GM12864 (cell line): ENCODE results near the gene GRIN2C.

Source experiments
- DNase-seq: peaks from one replicate; pipeline ENCODE4 v3.0.0-alpha.2; 2011; ENCODE audit warnings: low read depth
- H3K4me3 ChIP-seq: 2 replicates; pipeline ENCODE4 v1.5.1; 2011; ENCODE audit warnings: mild to moderate bottlenecking, low read depth, low read length, control low read depth
- TF ChIP-seq, protein P1 (sequence below): IDR thresholded peaks from 2 replicates; pipeline ENCODE4 v1.5.1; 2011; ENCODE audit warnings: low read depth, mild to moderate bottlenecking, moderate library complexity, low read length, control low read depth, inconsistent platforms; ENCODE audit errors: missing control alignments

GRIN2C gene

DNA sequence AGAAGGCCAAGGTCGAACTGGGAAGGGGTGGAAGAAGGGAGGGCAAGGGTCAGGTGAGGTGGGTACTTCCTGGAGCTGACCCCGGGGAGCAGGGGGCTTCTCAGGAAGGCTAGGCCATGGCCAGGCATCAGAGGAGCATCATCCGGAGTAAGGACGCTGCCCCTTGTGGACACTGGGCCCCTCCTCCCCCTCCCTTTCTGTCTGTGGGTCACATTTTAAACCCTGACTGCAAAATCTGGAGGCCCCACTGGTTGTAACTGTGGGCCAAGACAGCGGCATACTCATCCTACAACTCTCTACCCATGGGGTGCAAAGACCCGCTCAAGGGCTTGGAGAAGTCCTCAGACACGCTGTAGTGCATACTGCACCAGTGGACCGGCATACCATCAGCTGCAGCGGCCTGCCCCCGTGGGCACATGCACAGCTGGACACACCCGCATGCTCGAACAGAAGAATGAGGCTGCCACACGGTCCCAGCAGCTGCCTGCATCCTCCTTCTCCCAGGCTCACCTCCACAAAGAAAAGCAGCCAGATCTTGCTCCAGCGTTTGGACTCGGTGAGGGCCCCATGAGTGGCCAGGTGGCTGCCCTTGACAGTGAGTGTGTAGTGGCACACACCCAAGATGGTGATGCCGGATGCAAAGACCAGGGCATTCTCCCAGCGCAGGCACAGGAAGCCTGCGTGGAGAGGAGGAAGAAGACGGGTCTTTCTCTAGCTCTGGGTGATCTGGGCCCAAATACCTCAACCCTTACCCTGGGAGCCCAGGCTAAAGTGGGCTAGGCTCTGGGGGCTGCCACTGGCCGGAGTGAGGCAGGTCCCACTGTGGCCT lies 32.5 kb upstream of the GRIN2C start:
- TF ChIP-seq, protein P1, sequence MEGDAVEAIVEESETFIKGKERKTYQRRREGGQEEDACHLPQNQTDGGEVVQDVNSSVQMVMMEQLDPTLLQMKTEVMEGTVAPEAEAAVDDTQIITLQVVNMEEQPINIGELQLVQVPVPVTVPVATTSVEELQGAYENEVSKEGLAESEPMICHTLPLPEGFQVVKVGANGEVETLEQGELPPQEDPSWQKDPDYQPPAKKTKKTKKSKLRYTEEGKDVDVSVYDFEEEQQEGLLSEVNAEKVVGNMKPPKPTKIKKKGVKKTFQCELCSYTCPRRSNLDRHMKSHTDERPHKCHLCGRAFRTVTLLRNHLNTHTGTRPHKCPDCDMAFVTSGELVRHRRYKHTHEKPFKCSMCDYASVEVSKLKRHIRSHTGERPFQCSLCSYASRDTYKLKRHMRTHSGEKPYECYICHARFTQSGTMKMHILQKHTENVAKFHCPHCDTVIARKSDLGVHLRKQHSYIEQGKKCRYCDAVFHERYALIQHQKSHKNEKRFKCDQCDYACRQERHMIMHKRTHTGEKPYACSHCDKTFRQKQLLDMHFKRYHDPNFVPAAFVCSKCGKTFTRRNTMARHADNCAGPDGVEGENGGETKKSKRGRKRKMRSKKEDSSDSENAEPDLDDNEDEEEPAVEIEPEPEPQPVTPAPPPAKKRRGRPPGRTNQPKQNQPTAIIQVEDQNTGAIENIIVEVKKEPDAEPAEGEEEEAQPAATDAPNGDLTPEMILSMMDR = no peak
- H3K4me3 ChIP-seq = no peak overlapping the region
- no peak for DNase-seq

DNA sequence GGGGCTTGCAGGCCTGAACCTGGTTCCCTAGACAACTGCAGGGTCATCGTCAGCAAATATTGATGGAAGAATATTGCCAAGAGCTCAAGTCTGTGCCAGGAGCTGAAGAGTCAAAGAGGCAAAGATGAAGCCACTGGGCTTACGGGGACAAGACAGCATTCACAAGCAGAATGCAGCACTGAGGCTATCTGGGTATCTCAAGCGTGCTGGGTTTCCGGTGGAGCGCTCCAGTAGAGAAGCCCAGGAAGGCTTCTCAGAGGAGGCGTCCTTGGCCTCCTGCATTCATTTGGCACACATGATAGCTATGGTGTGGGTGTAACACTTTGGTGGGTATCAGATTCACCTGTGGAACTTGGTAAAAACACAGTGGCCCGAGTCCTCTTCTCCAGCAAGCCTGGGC lies 30.9 kb upstream of the GRIN2C start:
- TF ChIP-seq, protein P1 = no peak
- H3K4me3 ChIP-seq = no peak overlapping the region
- no peak for DNase-seq

DNA sequence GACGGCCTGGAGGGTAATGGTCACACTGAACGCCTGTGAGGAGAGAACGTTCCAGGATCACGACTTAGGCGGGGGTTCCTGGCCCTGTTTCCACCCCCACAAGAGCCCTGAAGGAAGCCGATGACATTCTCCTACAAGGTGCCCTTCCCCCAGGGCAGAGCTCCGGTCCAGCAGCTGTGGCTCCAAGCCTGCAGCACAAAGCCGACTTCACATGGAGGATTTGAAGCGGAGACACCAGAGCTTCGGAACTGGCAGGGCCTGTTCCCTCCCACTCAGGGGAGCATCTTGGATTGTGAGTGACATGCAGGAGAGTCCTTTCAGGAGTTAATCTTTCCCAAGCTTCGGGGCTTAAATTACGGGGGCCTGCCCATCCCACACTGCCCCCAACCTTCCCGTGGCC lies 28.8 kb upstream of the GRIN2C start:
- TF ChIP-seq, protein P1 = no peak
- H3K4me3 ChIP-seq = no peak overlapping the region
- no peak for DNase-seq

DNA sequence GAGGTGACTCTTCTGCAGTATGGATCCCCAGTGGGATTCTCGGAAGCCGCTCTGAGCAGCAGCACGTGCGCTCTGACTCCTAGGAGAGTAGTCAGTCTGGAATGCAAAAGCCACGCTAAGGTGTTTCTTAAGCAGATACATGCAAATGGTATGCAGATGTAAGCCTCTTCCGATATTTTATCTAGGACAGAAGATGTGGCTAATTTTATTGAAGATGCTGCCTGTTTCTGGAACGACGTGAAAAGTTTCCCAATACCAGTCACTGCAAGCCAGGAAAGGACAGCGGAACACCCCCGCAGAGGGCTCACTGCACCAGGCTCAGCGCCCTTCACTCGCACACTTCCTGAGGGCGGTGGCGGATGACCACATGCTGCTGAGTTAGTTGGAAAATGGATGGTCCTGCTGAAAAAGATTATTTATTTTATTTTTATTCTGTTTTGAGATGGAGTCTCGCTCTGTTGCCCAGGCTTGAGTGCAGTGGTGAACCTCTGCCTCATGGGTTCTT lies 23.6 kb upstream of the GRIN2C start:
- no peak for DNase-seq
- no peak overlapping the region for H3K4me3 ChIP-seq
- TF ChIP-seq, protein P1 = no peak

DNA sequence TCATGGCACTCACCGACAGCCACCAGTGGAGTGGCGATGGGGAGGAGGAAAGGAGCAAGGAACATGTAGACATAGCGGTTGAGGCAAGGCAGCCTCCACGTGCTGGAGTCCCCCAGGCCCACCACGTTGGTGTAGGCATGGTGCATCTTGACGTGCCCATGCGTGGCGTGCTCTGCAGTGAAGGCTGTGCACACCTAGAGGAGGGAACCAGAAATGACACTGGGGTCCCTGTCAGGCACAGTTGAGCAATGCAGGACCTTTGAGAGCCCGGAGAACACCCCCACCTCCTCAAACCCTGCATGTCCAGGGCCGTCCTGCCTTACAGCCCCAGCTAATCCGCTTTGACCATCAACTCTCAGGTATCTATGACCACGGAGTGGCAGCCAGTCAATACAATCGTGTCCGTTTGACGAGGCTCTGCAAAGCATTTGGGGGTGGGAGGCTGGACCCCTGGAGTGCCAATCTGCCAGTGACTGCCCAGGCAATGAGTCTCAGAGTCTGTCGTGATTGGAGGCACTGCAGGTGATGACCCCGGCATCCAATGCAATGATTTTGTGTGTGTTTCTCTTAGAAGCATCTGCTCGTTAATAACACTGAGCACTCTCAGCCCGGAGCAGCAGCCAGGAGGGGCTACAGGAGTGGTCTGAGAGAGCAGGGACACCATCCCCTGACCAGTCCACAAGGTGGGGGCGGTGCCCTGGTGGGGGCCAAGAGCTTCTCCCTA lies 23.0 kb upstream of the GRIN2C start:
- TF ChIP-seq, protein P1 = no peak

DNA sequence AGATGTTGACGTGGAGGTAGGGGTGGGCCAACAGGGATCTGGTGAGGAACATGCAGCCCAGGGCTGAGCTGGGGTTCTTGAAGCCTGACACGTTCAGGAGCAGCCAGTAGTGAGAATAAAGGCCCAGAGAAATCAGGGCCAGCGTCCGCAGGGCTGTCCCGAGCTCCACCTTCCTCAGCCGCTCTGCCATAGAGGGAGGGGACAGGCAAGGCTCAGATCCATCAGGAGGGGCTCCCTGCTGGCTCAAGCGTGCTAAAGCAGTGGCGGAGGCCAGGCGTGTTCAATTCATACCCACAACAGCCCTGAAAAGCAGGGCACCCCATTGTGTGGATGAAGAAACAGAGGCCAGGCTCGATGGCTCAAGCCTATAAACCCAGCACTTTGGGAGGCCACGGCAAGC lies 21.4 kb upstream of the GRIN2C start:
- no peak overlapping the region for H3K4me3 ChIP-seq
- TF ChIP-seq, protein P1 = no peak

More for the DNA sequence above, 23.0 kb upstream of the GRIN2C start:
- no peak overlapping the region for H3K4me3 ChIP-seq
- DNase-seq = no peak

More for the DNA sequence above, 21.4 kb upstream of the GRIN2C start:
- no peak for DNase-seq
